ENCODE results near the gene NFATC4.

NFATC4 gene

GRCh38 chr14:24409956-24410355, 42.0 kb downstream of the NFATC4 start:
- DNase-seq (ENCODE audit: low read depth) = no peak

- DNase-seq (ENCODE audit: low read depth) = peak; percentile 11
Observed at GRCh38 chr14:24411443-24412389, 43.7 kb downstream of the NFATC4 start.

GRCh38 chr14:24414077-24414476, 46.1 kb downstream of the NFATC4 start:
- no peak for DNase-seq (ENCODE audit: low read depth)

DNA sequence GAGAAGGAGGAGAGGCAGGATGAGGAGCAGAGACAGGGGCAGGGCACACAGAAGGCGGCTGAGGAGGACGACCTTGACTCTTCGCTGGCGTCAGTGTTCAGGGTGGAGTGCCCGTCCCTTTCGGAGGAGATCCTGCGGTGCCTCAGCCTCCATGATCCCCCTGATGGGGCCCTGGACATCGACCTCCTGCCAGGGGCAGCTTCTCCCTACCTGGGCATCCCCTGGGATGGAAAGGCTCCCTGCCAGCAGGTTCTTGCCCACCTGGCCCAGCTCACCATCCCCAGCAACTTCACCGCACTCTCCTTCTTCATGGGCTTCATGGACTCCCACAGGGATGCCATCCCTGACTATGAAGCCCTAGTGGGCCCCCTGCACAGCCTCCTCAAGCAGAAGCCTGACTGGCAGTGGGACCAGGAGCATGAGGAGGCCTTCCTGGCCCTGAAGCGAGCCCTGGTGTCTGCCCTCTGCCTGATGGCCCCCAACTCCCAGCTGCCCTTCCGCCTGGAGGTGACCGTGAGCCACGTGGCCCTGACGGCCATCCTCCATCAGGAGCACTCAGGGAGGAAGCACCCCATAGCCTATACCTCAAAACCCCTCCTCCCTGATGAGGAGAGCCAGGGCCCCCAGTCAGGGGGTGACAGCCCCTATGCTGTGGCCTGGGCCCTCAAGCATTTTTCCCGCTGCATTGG, 46.9 kb downstream of the NFATC4 start:
- no peak for DNase-seq (ENCODE audit: low read depth)

GRCh38 chr14:24415421-24416253, 47.7 kb downstream of the NFATC4 start:
- DNase-seq (ENCODE audit: low read depth) = no peak

GRCh38 chr14:24416254-24416931, 48.4 kb downstream of the NFATC4 start:
- DNase-seq (ENCODE audit: low read depth) = no peak

DNA sequence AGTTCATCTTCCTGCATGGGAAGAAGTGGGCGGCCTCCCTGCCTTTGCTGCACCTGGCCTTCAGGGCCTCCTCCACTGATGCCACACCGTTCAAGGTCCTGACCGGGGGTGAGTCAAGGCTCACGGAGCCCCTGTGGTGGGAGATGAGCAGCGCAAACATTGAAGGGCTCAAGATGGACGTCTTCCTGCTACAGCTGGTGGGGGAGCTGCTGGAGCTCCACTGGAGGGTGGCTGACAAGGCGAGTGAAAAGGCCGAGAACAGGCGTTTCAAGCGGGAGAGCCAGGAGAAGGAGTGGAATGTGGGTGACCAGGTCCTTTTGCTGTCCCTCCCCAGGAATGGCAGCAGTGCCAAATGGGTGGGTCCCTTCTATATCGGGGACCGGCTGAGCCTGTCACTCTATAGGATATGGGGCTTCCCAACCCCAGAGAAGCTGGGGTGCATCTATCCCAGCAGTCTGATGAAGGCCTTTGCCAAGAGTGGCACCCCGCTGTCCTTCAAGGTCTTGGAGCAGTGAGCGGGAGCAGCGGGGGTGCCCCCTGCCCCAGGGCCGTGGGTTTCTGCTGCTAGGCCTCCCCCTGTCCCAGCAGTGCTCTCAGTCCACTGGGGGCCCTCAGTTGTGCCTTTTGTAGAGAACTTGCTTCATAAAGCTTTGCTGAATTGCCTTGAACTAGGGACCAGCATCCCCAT, 49.1 kb downstream of the NFATC4 start:
- no peak for DNase-seq (ENCODE audit: low read depth)

- DNase-seq (ENCODE audit: low read depth) = no peak
Observed at GRCh38 chr14:24417832-24418491, 50.0 kb downstream of the NFATC4 start.

DNA sequence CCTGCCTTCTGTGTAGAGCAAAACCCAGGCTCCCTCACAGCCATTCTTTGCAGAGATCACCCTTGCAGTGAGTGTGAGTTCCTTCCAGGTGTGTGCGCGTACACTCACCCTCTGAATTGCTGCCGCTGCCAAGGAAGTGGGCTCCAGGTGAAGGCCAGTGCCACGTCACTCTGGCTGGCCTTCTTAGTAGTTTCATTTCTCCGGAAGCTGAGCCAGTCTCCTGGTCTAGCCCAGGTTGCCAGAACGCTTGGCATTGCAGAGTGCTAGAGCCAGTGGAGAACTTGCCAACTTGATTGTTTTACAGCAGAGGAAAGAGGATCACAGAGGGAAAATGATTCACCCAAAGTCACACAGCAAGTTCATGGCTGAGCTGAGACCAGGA, 50.5 kb downstream of the NFATC4 start:
- no peak for DNase-seq (ENCODE audit: low read depth)

DNA sequence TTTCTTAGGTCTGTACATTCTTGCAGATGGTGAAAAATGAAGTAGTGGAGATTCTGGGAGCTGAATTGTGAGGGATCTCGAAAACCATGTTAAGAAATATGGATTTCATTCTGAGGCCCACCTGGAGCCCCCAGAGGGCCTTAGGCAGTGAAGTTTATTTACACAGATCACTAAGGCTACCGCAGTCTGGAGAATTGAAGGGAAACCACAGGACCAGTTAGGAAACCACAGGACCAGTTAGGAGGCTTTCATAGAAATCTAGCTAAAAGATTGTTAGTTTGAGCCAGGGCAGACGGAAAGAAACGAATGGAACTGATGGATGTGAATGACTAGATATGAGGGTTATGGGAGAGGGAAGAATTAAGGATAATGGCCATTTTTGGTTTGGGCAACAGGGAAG, 54.3 kb downstream of the NFATC4 start:
- DNase-seq (ENCODE audit: low read depth) = no peak

- DNase-seq (ENCODE audit: low read depth) = no peak
Observed at GRCh38 chr14:24422694-24423601, 55.0 kb downstream of the NFATC4 start.

GRCh38 chr14:24425704-24426103, 57.7 kb downstream of the NFATC4 start:
- DNase-seq (ENCODE audit: low read depth) = no peak

DNA sequence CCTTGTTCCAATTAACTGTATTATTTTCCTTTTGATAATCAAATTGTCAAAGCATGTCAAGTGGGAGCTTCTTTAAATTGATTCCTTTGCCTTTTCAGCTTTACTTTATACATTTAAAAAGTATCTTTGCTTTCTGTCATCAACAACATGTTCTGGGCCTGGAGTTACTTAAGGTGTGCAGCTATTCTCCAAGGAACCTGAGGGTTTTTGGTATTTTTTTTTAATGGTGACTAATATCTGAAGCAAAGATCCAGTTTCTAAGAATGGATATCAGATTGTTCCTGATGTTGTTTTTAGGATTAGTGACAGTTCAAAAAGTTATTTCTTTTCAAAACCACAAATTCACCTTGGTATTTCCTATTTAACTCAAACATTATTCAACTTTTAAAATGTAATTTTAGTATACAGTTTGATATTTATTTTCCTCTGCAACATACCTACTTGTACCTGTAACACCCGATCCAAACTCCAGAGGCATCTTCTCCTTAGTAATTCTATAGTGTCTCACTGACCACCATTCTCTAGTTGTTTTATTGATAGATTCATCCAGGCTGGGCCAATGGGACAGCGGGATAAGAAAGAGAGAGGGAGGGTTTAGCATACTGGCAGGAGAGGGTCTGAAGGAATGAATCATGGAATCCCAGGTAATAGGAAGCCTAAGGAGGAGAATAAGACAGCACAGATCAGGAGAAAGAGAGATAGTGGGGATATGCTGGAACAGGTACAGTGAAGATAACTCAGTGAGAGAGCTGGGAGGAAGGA, 58.3 kb downstream of the NFATC4 start:
- no peak for DNase-seq (ENCODE audit: low read depth)

DNA sequence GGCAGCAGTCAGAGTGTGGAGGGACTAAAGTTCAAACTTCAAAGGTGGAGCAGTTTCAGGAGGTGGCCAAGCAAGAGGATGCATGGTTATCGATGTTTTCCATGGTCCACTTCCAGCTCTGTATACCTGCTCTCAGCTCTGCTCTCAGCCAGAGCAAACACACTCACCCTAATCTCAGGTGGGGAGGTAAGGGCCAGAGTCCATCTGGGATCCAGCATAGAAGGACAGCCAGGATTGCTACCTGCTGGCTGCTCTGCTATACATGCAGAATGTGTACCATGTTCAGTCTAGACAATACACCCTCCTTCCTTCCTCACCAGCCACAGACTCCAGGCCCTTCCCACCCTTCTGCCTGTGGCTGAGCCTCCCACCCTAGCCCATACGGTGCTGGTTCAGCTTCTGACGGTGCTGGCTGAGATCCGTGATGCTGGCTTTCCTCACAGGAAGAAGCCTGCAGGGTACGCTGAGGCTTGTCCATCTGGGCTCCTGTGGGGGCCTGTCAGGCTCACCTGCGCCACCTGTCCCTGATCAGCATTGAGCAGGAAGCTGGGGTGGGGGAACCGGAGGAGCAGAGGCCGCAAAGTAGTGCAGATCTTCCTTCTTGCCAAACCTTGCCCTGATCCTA, 59.0 kb downstream of the NFATC4 start:
- no peak for DNase-seq (ENCODE audit: low read depth)

- no peak for DNase-seq (ENCODE audit: low read depth)
Observed at GRCh38 chr14:24427537-24428508, 59.8 kb downstream of the NFATC4 start.

GRCh38 chr14:24428628-24429394, 60.8 kb downstream of the NFATC4 start:
- DNase-seq (ENCODE audit: low read depth) = no peak

Data from stimulated activated CD8-positive, alpha-beta memory T cell treated with anti-CD3 and anti-CD28 coated beads, Interleukin-12 subunit alpha, Interleukin-12 subunit beta, amount 100 ng/mL, for 1 hour (primary cell).